HL-60/S4 treated with phorbol 12-myristate 13-acetate at 8.2 ng/mL for 4 days and 3 days (cell line): ENCODE data around the gene GPHB5.
"Not testable (repeated sequence)": the region's sequence is repeated elsewhere in the genome, so short reads cannot be mapped to it uniquely, and the experiment has no call there.

ENCODE experiments used
- in situ Hi-C: fragments of 300-500 bp; cut with MboI; formaldehyde crosslinking; loops from 2 replicates; pipeline ENCODE4 v1.15.0; 2022; ENCODE audit warnings: low sequenced_read_pairs

The GPHB5 gene, protein sequence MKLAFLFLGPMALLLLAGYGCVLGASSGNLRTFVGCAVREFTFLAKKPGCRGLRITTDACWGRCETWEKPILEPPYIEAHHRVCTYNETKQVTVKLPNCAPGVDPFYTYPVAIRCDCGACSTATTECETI

DNA sequence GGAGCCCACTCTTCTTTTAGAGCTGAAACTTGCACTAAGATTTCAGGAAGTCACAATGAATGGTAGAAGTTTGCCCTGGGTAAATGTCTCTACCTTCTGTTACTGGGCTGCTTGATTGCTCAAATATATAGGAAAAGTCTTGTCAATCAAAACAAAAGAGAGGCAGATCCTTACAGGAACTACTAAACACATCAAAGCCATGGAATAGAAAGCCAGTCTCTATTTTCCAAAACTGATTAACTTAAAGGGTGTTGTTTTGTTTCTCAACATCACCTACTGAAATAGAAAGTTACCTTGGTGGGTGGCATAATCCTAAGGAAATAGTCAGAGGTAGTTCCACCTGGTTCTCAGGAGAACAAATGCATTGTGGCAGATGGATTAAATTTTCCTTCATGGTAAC lies at the start of gene GPHB5:
Gene GPHB5 (minus strand): TSS at position 101 of the 400 bp plus-strand sequence. CDS start 1,086 bp downstream, outside the sequence.
- in situ Hi-C loops = no loop called here

DNA sequence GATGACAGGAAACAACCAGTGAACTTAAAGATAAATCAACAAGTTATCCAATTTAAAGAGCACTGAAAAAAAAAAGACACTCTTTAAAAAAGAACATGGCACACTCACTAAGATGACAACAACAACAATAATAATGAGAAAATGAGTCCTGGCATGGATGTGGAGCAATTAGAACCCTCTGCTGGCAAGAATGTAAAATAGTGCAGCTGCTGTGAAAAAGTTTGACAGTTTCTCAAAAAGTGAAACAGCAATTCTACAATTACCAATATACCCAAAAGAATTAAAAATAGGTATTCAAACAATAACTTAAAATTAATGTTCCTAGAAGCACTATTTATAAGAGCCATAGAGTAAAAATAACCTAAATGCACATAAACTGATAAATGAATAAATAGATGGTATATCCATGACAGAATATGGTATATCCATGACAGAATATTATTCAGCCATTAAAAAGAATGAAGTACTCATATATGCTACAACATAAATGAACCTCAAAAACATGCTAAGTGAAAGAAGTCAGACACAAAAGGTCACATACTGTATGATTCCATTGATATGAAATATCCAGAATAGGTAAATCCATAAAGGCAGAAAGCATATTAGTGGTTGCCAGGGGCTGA lies 49.1 kb upstream of the GPHB5 start:
- in situ Hi-C loops = no loop called here

DNA sequence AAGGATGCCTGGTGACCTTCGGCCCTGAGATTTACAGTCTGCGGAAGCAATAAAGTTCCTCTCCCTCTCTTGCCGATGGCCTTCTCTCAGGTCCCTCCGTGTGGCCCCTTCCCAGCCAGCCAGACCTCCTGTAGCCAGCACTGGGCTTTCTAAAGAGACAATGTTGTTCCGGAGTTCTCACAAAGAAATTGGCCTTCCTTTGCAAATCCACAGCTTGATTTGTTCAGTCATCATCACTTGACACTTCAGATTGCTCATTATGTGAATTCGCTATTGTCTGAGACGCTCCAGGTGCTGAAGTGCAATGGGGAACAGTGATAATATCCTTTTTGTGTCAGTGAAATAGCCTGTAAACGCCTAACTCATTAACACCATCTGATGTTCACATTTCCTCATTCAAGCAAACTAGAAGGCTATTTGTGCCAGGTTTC lies 43.7 kb upstream of the GPHB5 start:
- in situ Hi-C loops = no loop called here

DNA sequence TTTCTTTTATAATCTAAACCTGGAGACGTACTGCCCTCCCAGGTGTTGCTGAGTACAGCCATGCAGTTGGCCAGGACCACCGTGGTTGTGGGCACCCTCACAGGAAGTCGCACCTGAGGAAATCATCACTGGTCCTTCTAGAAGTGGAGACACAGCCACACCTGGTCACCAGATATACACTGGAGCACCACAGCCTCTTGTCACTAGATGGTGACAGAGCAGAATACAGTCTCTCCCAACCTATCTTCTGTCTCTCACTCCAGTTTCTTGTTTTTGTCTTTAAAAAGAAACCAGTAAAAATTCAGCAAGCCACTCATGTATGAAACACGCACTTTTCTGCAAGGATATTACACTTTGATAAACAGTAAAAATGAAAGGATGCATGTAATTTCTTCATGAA lies 43.1 kb upstream of the GPHB5 start:
- in situ Hi-C loops = no loop called here

DNA sequence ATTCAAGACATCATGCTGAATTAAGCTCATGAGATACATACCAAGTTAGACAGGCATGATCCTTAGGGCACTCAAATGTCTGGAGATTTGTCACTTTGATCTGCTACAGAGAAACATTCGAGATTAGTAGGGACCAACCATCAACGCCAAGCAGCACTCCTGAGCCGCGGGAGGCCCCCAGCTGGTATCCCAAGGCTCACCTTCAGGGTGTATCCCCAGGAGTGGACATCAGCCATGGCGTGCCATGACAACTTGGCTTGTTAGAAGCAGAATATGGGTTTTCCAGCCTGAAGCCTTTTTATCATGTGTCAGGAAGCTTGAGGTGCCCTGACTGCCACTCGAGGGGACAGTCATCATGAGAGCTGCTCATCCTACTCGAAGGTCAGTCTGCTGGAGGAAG lies 39.1 kb upstream of the GPHB5 start:
- in situ Hi-C loops = no loop called here

DNA sequence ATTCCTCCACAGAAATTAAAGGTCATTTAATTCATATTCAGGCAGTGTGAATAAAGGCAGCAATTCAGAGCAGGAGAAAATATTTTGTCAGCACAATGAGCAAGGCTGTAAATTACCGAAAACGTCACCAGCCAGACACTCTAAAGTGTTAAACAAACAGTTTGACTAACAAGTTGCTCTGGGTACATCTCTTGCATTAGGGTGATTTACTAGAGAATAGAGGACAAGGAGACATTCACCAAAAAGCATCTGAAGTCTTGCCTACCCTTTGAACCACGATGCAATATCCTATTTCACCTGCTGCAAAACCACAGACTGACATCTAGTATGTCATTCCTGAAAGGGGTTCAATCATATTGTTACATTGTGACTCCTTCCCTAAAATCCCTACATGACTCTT lies 27.1 kb upstream of the GPHB5 start:
- in situ Hi-C loops = no loop called here

DNA sequence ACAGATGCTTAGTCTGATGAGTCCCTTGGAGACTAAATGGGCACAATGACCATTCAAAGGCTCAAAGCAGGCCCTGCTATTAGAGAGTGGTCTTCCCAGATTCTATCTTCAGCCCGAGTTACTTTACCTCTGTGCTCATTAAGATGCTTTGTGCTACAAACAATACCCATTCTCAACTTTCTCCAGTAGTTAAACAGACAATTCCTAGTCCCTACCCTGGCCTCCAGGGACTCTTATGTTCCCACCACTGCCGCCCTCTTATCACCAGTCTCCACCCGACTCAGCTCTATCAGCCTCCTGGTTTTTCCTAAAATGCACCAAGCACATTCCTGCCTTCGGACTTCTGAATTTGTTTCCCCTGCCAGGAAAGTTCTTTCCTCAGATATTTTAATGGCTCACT lies 25.6 kb upstream of the GPHB5 start:
- in situ Hi-C loops = no loop called here

DNA sequence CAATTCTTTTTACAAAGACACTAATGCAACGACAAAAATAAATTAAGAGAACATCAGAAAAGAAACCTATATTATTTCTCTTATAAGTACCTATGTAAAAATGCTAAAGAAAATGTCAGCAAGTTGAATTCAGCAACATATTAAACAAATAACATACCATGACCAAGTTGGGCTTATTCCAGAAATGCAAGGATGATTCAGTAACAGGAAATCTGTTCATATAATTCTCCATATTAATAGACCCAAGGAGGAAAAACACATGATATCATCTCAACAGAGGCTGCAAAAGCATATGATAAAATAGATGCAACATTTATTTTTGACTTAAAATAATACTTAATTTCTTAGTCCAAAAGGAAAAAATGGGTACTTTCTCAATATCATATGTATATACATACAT lies 25.1 kb upstream of the GPHB5 start:
- in situ Hi-C loops = no loop called here

DNA sequence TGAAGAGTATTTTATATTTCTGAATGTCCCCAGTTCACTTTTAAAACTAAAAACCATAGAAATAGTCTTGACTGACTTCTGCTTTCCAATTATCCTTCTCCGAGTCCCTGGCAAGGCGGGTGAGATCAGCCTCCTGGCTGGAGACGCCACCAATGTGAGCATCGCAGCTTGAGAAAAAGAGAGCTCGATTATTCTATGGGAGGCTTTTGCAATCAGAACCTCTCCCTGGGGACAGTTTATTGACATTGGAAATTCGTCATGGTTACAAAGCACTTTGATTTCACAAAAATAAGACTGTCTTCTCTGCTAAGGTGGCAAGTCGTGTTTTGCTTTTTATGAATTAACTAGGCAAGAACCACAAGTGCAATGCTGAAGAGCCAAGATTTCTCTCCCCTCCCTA lies 23.6 kb upstream of the GPHB5 start:
- in situ Hi-C loops = no loop called here

DNA sequence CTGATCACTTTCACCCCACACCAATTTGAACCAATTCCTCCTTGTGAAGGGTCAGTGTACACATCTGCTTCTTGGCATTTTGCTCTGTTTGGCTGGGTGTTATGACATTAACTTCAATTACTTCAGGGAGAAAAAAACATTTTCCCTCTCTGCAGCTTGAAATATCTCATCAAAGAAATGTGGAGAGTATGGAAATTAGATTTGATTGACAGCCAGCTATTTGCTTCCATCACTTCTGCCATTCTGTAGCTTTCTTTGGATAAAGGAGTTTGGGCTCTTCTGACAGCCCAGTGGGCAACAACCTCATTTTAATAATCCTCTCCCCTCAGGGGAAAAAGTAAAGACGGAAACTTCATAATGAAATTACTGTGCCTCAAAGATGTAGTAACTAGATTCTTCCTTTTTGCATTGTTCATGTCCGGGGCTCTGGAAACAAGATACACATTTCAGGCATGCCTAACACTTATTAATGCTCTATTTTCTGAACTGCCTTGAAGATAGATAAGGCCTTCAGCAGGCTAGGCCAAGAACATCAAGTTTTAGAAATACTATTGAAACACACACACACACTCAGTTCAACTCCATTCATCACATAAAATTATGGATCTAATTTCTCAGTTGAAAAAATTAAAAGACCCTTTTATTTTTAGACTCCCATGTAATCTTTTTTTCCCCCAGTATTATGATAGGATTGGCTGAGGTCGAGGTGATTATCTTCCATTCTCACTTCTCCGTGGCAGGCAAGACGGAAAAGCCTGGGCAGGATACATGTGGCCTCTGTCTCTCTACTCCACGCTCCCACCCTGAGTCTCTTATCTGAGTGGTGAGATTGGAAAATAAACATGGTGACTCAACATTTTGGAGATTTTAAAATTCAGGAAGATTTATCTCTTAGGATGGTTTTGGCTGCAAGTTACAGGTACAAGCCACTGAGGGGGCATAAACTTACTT lies 10.3 kb upstream of the GPHB5 start:
- in situ Hi-C loops = no loop called here

DNA sequence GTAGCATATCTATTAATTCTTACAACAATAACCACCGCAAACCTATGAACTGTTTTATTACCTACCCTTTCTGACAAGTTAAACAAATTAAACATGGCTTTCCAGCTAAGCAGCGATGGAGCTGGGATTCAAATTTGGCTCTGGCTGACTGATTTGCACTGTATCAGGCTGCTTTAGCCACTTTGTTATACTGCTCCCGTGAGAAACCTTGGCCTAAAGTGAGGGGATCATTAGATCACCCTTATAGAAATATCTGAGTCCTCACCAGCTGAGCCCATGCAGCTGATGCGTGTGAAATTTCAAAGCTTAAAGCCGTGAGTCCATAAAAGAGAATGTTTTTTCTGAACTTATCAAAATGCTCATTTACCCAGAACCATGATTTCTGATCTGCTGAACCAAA lies 8.1 kb upstream of the GPHB5 start:
- in situ Hi-C loops = no loop called here

DNA sequence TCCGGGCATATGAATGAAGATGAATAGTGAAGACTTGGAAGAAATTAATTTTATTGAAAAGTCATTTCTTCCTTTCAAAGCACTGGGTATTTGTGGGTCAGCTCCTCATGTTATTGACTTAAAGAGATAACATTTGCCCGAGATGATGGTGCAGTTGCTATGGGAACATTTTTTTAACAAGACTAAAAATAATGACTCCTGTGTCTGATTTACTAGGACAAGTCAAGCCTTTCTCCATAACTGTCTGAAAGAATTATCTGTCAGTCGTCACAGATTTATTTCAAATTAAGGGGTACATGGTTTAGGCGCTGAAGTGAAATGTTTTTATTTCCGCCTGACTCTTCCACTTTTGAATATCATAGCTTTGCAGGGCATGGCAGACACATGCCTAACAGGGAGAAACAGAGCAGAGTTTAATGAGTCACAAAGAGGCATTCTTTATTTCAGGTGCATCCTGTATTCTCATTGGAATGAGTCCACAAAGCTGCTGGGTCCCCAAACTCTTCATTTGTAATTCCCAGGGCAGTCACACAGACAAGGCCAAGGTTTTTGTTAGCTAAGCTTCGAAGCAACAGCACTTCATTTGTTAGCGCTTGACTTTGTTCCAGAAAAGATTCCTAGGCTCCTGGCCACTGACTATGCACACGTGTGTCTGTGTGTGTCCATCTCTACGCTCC lies 4.3 kb upstream of the GPHB5 start:
- in situ Hi-C loops = no loop called here

DNA sequence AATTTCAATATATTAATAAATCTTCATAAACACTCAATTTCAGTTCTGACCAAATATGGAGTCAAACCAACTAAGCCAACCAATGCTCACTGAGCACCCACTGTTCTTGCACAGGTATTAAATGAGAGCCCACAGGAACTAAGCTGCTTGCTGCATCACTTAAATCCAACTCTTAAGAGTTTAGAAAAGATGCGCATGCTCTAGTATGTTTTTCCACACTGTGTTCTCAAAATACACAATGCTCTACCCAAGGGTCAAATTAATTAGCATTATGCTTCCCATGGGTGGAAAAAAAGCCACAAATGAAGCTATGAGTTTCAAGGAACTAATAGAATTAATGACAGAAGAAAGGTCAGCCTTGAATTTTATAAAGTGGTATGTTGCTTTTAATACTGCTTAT lies 3.7 kb upstream of the GPHB5 start:
- in situ Hi-C loops = no loop called here

DNA sequence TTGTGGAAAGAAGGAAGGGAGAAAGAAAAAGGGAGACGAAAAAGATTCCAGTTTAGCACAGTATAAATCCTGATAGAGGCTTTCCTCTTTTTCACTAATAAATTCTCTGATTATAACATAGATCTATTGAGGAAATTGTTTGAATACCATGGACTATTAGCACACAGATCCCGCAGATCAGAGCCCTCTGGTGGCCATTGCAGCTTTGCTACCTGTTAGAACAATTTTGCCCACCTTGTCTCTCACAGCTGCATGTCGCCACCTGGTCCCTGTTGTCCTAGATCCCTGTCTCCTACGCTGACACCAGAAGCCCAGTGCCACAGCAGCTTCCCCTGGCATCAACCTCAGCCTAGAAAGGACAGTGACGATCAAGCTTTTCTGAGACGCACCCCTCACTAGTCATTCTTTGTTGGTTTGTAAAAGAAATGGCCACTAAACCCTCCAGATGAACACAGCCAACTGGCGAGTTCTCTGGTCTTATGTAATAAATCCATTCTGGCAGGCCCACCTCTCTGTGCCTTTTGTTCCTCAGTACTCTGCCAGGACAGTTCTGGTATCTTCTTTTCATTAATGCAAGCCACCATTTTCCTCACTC lies 9.9 kb downstream of the GPHB5 start:
- in situ Hi-C loops = no loop called here

DNA sequence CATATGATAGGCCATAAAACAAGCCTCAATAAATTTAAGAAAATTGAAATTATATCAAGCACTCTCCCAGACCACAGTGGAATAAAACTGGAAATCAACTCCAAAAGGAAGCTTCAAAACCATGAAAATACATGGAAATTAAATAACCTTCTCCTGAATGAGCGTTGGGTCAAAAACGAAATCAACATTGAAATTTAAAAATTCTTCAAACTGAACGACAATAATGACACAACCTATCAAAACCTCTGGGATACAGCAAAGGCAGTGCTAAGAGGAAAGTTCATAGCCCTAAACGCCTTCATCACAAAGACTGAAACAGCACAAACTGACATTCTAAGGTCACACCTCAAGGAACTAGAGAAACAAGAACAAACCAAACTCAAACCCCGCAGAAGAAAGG lies 14.3 kb downstream of the GPHB5 start:
- in situ Hi-C loops = not testable (repeated sequence)

DNA sequence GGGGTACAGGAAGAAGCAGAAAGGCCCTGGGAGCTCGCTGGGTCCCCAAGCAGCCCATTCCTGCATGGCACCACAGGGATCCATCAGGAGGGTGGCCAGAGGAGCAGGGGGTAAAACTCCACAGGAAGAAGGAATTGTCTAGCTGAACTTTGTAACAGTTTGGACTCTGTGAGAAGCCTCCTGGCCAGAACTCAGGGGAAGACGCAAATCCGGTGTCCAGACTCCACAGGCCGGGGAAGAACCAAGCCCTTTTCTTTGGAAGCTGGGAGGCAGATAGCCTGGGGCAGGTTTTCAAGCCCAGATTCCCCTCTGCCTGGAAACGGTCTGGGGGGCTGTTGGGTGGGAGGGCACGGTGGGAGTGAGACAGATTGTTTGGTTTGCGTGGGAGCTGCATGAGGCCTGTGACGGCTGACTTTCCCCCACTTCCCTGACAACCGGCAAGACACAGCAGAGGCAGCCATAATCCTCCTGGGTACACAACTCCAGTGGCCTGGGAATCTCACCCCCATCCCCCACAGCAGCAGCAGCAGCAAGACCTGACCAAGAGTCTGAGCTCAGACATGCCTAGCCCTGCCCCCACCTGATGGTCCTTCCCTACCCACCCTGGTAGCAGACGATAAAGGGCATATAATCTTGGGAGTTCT lies 16.7 kb downstream of the GPHB5 start:
- in situ Hi-C loops = no loop called here

DNA sequence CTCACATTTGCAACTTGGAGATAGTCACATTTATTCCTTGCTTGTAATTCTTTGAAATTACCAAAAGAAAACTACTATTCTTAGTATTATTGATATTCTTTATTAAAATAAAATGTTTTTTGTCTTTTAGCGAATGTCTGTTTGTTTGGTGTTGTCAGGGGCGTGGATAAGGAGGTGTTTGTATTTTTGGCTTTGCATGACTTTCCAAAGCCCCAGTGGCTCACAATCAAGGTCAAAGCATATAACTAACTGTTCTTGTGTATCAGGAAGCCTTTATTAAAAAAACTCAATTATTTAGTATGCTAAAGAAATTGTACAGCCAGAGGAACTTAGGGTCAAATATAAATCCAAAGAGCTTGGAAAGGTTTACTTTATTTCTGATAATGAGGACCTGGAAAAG lies 17.9 kb downstream of the GPHB5 start:
- in situ Hi-C loops = no loop called here

DNA sequence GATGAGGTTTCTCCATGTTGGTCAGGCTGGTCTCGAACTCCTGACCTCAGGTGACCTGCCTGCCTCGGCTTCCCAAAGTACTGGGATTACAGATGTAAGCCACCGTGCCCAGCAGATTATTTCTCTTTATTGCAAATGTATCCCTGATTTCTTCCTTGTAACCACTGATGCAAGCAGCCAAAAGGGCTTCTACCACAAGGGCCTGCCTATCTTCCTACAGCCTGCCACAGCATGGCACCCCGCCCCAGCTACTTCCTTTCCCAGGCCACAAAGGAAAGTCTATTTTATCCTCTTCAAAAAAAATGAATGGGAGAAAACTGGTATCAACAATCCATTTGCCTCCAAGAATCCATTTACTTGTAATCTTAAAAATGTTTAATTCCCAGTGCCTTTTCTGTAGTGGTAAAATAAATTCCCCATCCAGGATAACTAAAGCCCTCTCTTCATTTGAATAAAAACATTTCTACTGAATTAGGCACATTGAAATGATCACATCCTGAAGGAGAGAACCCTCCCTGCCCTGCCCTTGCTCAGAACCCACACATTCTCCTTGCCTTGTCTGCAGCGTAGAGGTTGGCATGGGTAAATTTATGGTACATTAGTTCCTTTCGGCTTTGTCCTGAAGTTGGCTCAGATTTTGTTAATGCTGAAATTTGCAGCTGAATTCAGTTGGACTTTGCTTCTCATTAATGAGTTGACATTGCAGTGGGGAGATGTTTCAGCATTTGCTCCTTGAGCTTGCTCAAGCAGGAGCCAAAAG lies 19.2 kb downstream of the GPHB5 start:
- in situ Hi-C loops = no loop called here

DNA sequence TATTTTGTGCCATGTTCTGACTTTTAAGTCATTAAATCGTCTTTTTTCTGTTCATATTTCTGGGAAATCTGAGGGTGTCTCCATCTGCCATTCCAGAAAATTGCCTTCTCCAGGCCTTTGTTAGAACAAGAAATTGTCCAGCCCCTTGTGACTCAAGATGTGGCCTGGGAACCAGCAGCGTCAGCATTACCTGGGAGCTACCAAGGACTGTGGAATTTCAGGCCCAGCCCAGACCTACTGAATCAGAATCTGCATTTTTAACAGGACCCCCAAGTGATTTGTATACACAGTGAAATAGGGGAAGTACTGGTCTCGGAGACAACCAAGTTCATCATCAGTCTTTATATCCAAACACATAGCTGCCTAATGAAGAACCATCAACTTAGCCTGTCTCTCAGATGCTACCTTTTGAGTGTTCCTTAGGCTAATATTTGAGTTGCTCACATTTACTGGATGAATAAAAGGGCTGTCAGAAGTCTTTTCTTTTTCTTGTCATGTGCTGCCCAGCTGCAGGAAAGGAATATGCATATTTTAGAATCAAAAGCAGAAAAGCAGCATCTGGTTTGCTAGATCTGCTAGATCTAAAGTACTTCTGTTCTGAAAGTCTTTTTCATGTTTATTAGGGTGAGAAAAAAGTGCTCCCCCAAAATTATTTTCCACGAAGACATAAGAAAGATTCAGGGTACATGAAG lies 21.2 kb downstream of the GPHB5 start:
- in situ Hi-C loops = no loop called here
